SU-DHL-6 (cell line): Measurements from ENCODE around the gene ZNF628.

Experiments used
- CTCF ChIP-seq: fragments of 200-600 bp; sonication (generic); IDR thresholded peaks from one replicate; pipeline ENCODE4 v1.5.1; 2017; ENCODE audit warnings: antibody characterized with exemption, mild to moderate bottlenecking, low read length, moderate library complexity; ENCODE audit not compliant: insufficient read depth, poor library complexity, severe bottlenecking
- EZH2phosphoT487 ChIP-seq: fragments of 200-600 bp; sonication (generic), shearing (Covaris generic); conservative IDR thresholded peaks from 2 replicates; pipeline ENCODE4 v1.6.1; 2018; ENCODE audit warnings: mild to moderate bottlenecking, antibody characterized with exemption, low read length, moderate library complexity, mixed read lengths

GRCh38 chr19:55474269-55475265 lies 1.9 kb upstream of the ZNF628 start:
- TF ChIP-seq CTCF (no peak), EZH2phosphoT487 (no peak)
